ENCODE data around the gene GRPEL1. TPM values are rescaled to one million over a fixed set of nuclear protein-coding genes. Genes with fewer than 3 reads are reported as not detected.

The GRPEL1 gene
- total and polyA plus RNA-seq, 2 of the 8 experiments (the other 6 are each of a cell fraction or from before 2014, with no cell fraction given): 13.5 to 39.9 TPM

DNA sequence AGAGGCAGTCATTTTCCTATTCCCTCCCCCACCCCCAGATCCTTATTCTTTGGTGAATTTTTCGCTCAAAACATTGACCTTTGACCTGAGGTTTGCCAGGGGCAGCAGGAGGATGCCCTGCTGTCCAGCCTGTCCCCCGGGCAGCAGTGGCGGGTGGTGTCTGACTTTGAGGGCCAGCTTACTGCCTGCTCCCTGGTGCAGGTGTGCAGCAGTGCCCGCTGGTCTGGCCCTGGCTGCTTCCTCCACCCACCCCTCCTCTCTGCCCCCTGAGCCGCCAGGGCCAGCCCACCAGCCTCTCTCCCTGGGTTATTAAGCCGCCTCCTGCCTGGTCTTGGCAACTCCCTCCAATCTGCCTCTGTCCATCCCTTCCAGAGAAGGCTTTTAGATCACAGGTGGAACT, 40.8 kb upstream of the GRPEL1 start (continued):
- TF ChIP-seq GTF2F1 (IDR thresholded peaks at IDR 0.05; ENCODE audit: borderline replicate concordance, low read depth, low read length): no peak
